HG02973 (cell line): ENCODE measurements around the gene SEC24C.
A peak's percentile ranks its signal among the peaks of the same experiment; 100 is the strongest.
"Not testable (repeated sequence)": the region's sequence is repeated elsewhere in the genome, so short reads cannot be mapped to it uniquely, and the experiment has no call there.

Source experiments
- ATAC-seq: cut with Tn5 transposase; IDR thresholded peaks from one replicate; pipeline ENCODE4 v1.9.1; 2021; ENCODE audit warnings: moderate library complexity; ENCODE audit not compliant: unreplicated experiment

SEC24C gene

DNA sequence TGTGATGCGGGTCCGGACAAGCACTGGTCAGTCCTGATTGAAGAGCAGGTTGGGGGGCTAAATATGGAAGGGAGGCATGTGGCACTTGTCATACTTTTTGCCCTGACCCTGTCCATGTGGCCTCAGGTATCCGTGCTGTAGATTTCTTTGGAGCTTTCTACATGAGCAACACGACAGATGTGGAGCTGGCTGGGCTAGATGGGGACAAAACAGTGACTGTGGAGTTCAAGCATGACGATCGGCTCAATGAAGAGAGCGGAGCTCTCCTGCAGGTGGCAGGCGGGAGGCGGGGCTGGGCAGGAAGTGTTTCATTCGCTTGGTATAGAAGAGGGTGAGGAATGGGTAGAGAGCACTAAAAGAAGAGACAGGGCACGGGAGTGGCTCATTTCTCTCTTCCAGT, 24.7 kb downstream of the SEC24C start:
- no peak for ATAC-seq

DNA sequence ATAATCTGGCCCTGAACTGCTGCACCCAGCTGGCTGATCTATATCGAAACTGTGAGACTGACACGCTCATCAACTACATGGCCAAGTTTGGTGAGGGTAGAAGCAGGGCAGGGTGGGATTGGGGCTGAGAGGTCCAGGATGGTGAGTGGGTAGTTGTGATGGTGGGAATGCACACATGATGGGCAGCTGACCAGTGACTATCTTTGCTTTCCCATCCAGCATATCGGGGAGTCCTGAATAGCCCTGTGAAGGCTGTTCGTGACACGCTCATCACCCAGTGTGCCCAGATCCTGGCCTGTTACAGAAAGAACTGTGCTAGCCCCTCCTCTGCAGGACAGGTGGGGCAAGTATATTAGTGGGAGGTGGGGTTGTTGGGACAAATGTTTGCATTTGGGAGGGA, 25.2 kb downstream of the SEC24C start:
- no peak for ATAC-seq

GRCh38 chr10:73771722-73772280, 27.6 kb downstream of the SEC24C start:
- peak; percentile 28 for ATAC-seq

GRCh38 chr10:73772281-73773151, 28.3 kb downstream of the SEC24C start:
- peak; percentile 55 for ATAC-seq

- ATAC-seq, result peak; percentile 2
Measured at GRCh38 chr10:73773152-73773879, 29.1 kb downstream of the SEC24C start.

GRCh38 chr10:73774637-73775036, 30.5 kb downstream of the SEC24C start:
- no peak for ATAC-seq

DNA sequence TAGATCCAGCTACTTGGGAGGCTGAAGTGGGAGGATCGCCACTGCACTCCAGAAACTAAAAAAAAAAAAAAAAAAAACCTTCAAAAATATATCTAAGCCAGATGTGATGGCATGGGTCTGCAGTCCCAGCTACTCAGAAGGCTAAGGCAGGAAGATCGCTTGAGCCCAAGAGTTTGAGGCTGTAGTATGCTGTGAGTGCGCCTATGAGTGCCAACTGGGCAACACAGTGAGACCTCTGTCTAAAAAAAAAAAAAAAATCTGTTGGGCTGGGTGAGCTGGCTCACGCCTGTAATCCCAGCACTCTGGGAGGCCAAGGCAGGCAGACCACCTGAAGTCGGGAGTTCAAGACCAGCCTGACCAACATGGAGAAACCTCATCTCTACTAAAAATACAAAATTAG, 34.8 kb downstream of the SEC24C start:
- no peak for ATAC-seq

DNA sequence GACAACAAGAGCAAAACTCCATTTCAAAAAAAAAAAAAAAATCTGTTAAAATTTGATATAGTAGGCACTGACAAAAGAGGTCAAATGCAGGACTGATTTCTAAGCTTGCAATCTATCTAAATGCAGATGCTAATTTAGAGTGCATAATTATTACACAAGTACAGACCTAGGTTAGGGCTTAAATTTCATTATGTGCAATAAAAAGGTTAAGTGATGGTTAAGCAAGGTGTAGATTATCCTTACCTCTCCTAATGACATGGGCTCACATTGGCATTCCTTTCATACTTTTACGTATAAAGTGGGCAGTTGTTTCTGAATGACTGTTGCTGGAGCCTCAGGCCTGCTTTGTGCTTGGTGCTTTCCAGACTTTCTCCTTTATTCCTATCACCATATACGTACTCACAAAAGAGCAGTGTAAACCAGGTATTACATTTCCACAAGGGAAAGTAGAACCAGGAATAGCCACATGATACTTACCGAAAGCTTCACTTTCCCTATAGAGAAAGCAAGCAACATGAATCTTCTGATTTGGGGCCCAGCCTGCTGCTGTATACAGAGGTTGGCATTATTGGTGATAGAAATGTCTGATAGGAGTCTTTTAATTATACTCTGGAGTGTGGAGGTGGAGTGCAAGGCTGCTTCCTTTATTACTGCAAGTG, 35.5 kb downstream of the SEC24C start:
- ATAC-seq, result no peak

DNA sequence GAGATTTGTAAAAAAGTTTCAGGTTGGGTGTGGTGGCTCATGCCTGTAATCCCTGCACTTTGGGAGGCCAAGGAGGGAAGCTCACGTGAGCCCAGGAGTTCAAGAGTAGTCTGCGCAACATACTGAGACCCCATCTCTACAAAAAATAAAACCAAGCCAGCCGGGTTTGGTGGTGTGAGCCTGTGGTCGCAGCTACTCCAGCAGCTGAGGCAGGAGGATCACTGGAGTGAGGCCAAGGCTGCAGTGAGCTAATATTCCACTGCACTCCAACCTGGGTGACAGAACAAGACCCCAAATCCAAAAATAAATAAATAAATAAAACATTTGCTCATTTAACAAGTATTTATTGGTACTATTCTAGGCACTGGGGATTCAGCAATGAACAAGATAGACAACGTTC, 36.1 kb downstream of the SEC24C start:
- no peak for ATAC-seq

- ATAC-seq, result no peak
Measured at GRCh38 chr10:73780966-73781365, 36.8 kb downstream of the SEC24C start.

DNA sequence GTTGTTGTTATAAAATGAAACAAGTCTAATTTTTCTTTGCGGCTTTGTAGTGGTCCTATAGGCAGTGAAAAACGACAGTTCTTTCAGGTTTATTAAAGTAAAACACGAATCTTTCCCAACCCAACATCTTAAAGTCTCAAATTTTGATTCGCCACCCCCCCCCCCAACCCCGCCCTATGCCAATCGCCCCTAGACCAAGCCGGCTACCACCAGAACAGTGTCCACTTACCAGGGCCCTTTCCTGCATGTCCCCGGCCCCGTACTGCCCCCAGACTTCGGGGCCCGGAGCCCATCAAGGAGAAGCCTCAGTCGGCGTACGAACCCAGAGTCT, 37.3 kb downstream of the SEC24C start:
- no peak for ATAC-seq

DNA sequence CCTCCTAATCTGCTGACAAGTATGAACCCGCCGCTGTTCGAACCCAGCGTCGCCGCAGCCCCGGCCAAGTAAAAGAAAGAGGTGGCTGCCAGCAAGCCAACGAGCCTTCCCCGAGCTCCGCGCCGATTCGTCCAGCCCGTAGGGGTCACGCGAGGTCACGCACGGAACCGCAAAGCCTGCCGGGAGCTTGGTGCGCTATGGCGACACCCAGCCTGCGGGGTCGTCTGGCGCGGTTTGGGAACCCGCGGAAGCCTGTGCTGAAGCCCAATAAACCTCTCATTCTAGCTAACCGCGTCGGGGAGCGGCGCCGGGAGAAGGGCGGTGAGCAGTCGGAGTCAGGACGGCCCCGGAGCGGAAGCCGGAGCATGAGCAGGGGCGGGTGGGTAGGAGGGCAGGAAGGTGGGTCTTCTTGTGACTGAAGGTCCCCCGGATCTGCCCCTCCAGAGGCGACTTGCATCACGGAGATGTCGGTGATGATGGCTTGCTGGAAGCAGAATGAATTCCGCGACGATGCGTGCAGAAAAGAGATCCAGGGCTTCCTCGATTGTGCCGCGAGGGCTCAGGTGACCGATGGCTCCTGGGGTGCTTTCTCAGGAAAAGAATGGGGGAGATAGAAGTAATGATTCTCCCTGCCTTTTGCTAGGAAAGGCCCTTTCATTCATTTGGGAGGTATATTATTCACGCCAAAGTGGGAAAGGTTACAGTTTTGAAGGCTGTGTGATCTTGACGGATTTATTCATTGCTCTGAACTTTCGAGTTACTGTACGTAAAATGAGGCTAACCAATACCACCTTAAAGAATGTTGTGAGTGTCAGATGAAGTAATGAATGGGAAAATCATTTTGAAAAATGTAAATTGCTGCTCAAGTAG, 37.9 kb downstream of the SEC24C start, which contains the start of gene CHCHD1:
TSS of gene CHCHD1 (plus strand) at position 170 of the 870 bp plus-strand sequence. CDS start at position 198, 28 bp downstream.
- ATAC-seq, result peak; percentile 33

DNA sequence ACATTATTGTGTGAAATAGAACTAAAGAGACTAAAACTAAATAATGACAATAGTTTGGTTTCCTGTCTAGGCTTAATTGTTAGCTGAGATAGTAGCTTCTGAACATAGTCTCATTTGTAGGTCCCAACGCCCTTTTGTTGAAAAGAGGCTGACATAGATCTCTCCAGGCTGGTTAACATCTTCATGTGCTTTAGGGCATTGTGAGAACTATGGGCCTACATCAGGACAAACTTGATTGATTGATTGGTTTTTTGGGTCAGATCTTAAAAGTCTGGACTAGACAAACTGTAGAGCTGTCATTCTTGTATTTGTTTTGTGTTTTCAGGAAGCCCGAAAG, 38.5 kb downstream of the SEC24C start:
- ATAC-seq, result no peak

- ATAC-seq, result peak; percentile 75
Measured at GRCh38 chr10:73785211-73785720, 41.1 kb downstream of the SEC24C start, which contains the start of gene ZSWIM8. Gene ZSWIM8 (plus strand): TSS chr10:73785606. CDS start chr10:73785879, 273 bp downstream.

DNA sequence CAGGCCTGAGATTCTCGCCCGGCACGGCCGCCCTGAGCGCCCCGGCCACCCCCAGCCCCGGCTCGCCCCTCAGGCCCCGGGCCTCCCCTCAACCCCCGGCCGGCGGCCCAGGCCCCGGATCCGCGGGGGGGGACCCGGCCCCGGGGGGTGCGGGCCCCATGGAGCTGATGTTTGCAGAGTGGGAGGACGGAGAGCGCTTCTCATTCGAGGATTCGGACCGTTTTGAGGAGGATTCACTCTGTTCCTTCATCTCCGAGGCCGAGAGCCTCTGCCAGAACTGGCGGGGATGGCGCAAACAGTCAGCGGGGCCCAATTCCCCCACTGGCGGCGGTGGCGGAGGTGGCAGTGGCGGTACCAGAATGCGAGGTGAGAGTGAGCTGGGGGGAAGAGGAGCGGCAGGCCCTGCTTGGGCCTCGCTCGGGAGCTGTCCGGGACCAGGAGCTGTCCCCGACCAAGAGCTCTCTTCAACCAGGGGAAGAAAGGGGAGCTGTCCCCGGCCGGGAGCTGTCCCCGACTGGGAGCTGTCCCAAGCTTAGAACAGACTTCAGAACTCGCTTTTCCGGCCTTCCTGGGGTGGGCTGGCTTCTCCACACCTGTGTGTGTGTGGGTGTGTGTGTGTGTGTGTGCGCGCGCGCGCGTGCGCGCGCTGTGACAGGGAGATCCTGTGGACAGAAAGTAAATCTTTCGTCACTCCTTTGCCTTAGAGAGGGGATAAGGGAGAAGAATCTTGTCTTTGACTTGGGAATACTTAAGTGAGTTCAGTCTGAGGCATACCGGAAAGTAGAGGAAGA, 41.7 kb downstream of the SEC24C start:
- ATAC-seq, result no peak

- ATAC-seq, result no peak
Measured at GRCh38 chr10:73786512-73786885, 42.3 kb downstream of the SEC24C start.

- ATAC-seq, result not testable (repeated sequence)
Measured at GRCh38 chr10:73787031-73787800, 43.0 kb downstream of the SEC24C start.

GRCh38 chr10:73788864-73789658, 44.9 kb downstream of the SEC24C start:
- no peak for ATAC-seq
